HG03135 (cell line): ENCODE data around the gene HSD17B2.
"Not testable (repeated sequence)": the region's sequence is repeated elsewhere in the genome, so short reads cannot be mapped to it uniquely, and the experiment has no call there.

Experiments used
- ATAC-seq: cut with Tn5 transposase; IDR thresholded peaks from one replicate; pipeline ENCODE4 v1.9.1; 2021; ENCODE audit warnings: mild to moderate bottlenecking, moderate library complexity; ENCODE audit not compliant: unreplicated experiment

The HSD17B2 gene

DNA sequence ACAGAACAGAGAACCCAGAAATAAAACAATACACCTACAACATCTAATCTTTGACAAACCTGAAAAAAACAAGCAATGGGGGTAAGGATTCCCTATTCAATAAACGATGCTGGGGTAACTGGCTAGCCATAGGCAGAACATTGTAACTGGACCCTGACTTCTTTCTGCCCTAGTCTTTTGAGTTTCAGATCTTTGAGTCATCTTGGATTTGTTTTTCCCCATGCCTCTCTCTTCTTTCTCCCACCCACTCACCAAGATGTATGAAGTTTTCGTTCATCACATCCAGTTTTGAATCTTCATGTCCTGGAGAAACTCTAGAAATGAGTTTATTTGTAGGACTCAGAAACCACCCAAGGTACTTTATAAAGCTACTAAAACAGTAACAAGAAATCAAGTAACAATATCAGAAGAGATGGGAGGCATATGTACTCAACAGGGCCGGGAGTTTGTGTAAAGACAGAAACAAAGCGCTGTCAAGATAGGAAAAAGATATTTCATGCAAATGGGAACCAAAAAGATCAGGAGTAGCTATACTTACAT, 39.0 kb downstream of the HSD17B2 start:
- ATAC-seq, result no peak

DNA sequence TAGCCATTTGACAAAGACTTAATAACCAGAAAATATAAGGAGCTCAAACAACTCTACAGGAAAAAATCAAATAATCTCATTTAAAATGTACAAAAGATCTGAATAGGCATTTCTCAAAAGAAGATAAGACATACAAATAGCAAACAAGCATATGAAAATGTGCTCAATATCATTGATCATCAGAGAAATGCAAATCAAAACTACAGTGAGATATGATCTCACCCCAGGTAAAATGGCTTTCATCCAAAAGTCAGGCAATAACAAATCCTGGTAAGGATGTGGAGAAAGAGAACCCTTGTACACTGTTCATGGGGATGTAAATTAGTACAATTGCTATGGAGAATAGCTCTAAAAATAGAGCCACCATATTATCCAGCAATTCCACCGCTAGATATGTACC, 43.1 kb downstream of the HSD17B2 start:
- no peak for ATAC-seq

DNA sequence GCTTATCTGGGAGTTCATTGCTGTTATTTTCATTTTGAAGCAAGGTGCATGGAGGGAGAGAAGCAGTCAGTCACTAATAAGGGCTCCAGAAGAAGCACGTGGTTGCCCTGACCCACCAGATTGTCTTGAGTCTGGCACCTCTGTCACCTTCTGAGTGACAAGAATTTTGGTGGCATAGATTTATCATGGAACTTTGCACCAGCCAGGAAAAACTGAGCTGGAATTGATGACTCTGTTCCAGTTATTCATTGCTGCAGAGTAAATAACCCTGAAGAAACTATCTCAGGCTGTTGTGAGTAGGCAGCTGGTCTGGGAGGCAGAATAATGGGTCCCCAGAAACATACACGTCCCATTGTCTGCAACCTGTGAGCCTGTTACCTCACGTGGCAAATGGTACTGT, 44.8 kb downstream of the HSD17B2 start:
- ATAC-seq, result no peak

DNA sequence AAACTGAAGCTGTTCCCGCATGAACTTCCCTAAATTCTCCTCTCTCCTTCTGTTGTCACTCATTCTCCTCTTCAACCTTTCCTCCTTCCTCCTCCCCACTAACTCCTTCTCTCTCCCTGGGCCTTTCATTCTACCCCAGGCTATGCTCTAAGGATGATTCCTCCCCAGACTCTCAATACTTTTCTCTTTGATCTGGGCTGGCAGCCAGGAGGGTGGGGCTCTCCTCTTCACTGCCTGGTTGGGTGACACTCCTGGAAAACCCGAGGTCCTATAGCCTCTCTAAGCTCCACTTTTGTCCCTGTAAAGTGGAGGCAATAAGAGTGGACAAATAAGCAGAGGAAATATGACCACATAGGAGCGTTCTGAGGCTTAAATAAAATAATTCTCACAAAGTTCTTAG, 46.2 kb downstream of the HSD17B2 start:
- no peak for ATAC-seq

DNA sequence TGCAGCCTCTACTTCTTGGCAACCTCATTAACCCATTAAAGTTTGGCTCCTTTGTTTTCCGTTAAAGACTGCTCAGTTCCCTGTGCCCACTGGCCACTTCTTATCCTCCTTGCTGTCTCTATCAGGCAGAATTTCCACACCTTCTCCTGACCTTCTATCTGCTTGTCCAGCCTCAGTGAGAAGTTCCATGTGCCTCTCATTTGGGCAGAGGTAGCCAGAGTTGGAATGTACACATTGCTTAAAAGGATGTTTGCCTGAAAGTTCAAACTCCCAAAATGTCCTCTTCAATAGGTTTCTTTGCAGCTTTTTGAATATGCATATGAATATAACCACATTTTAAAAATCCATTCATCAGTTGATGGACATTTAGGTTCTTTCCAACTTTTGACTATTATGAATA, 47.0 kb downstream of the HSD17B2 start:
- no peak for ATAC-seq

DNA sequence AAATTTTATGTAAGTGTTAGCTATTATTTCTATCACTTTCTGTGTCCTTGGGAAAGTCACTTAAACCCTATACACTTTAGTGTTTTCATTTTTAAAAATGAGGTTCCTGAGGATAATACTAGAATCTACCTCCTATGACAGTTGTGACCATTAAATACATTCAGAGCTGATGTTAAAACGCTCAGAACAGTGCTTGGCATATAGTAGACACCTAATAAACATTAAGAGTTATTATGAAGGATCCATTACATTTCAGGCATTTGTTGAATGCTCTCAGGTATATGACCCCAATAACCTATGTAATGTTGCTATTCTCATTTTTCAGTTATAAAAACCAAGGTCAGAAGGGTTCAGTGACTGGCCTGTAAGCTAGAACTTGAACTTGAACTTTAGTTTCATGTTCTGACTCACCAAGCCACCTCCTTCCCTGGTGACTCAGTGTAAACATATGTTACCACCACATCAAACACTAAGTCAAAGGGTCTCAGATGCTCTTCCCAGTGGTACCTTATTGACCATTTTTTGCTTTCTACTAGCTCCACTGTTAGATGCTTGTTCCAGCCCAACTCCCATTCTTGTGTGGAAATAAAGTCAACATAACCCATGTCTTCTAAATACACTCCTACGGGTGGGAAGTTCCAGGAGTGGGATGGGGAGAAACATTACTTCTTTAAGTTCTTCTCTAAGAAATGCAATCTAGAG, 47.6 kb downstream of the HSD17B2 start:
- ATAC-seq, result no peak

DNA sequence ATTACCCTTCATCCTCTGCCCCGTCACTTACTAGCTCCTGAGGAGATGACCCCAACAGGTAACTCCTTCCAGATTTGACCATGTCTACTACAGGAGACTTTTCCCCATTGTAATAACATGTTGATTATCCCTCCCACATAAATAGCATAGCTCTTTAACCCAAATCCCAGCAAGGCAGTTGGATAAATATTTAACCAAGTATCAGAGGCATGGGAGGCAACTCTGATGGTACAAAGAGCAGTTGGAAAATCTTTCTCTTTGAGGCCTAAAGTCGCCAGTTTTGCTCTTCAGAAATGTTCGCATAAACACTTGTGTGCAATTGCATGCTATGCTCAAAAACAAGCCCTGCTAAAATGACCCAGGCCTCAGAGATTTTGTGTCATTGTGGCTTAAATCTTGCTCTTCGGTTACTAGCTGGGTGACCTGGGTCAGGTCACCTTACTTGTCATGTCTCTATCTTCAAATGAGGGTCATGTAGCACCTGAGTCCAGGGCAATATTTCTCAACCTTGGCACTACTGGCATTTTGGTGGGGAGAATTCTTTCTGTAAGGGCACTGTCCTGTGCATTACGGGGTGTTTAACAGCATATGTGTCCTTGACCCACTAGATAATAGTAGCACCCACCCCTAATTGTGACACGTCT, 48.8 kb downstream of the HSD17B2 start:
- no peak for ATAC-seq

DNA sequence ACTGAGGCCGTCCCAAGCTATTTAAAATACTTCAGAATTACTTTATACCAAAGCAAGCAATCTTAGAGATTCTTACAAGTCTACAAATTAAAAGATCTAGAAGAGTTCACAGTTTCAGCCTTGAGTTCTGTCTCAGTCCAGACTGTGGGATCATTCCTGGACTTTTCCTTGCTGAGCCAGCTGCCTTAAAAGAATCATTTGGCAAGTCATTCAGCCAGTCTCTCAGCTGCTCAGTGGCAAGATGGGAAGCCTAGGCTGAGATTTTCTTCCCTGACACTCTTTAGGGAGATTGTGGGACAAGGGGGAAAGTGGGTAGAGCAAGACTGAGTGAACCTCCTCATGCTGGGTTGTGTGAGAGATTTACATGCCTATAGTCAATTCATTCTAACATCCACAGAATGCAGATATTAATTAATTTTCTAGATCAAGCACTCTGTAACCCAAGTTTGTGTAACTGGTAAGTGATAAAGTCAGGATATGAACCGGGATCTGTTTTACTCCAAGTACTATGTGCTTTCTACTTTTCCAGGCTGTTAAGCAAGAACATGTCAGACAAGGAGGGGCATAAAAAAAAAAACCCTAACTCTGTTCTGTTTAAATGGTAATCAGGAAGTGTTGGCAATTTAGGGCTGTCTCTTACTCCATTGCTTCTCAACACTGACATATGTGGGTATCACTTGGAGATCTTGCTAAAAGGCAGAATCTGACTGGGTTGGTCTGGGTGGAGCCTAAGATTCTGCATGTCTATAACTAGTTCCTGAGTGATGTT, 50.1 kb downstream of the HSD17B2 start:
- ATAC-seq, result no peak

DNA sequence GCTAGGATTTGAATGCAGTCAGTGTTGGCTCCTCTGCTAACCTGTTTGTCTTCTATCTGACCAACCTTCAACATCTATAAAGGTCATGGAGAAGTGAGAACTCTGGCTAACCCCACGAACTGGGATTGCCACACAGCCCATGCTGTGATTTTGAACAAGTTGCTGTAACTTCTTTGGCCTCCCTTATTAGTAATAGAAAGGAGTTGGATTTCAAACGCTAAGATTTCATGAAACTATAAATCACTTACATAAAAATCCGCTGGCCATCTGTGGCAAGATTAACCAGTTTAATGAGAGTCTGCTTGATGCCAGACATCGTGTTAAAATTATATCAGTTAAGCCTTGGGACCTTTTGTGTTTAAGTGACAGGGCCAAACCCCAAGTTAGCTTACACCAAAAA, 53.4 kb downstream of the HSD17B2 start:
- no peak for ATAC-seq

DNA sequence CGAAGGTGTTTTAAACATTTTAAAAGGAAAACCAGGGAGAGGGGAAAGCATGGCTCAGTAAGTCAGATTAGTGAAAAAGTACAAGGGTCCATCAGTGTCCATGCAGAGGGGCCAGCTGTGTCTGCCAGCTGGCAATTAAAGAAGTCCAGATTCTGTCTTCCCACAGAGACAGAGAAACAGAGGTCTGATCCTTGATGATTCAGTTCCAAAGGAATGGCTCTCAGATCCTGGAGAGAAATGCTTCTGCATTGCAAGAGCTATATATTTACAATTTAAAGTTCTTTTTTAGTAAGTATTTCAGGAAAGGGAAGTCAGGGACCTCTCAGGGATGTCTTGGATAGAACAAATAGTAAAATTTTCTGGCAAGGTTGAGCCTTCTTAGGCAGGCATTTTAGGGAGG, 56.2 kb downstream of the HSD17B2 start:
- no peak for ATAC-seq

DNA sequence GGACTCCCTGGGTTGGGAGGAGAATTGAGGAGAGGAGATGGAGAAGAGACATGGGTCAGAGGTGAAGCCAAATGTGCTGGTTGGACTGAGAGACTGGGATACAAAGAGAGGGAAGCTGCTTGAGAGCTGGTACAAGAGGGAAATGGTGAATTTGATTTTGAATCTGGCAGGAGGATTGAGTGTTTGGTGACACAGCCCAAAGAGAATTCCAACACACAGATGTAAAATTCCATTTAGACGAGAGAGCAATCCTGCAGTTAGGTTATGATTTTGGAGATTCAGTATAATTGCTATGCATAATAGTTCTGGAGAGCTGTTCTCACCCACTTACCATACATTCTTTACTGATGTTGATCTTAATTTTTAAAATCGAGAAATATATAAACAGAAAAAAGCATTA, 57.7 kb downstream of the HSD17B2 start:
- no peak for ATAC-seq

DNA sequence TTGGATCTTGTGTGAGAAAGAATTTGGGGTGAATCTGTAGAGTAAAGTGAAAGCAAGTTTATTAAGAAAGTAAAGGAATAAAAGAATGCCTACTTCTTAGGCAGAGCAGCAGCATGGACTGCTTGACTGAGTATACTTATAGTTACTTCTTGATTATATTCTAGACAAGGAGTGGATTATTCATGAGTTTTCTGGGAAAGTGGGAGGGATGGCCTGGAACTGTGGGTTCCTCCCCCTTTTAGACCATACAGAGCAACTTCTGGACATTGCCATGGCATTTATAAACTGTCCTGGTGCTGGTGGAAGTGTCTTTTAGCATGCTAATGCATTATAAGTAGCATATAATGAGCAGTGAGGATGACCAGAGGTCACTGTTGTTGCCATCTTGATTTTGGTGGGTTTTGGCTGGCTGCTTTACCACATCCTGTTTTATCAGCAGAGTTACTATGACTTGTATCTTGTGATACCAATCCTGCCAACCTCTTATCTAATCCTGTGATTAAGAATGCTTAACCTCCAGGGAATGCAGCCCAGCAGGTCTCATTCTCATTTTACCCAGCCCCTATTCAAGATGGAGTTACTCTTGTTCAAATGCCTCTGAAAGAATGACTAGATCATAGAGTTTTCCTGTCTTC, 58.7 kb downstream of the HSD17B2 start:
- no peak for ATAC-seq

DNA sequence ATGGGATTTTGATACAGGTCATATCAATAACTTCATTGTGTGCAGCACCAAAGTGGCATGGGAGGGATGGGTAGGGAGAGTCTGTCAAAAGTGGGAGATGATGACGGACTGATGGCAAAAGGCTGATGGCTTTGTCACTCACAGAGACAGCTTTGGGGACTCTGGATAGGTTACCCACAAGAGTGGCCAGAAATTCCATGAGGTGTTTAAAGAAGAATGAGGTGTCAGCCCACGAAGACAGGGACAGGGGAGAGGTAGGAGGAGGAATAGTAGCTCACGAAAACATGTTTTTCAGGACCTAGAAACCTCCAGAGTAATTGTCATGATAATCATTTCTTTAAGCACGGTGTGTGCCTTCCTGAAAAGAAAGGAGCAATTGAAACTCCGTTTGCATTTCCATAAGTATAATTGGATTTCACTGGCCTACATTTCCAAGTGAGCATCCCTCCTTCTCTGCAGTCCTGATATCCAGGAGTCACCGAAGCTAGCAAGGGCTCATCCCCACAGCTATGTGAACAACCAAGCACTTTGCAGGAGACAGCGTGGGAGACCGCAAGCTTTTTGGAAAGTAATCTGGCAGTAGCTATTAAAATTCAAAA, 60.0 kb downstream of the HSD17B2 start:
- ATAC-seq, result no peak

DNA sequence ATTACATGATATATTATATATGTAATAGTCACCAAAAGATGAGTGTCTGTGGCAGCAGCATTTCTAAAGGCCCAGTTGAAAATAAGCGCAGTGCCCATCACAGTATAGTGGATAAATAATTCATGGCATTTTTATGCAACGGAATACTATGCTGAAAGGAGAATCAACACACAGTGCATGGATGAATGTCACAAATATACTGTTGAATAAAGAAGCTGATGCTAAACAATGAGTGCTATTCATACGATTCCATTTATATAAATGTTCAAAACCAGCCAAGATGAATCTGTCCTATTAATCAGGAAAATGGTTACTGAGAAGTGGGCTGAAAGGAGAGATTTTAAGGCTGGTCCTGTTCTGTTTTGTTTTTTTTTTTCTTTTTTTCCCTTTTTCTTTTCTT, 61.6 kb downstream of the HSD17B2 start:
- no peak for ATAC-seq

DNA sequence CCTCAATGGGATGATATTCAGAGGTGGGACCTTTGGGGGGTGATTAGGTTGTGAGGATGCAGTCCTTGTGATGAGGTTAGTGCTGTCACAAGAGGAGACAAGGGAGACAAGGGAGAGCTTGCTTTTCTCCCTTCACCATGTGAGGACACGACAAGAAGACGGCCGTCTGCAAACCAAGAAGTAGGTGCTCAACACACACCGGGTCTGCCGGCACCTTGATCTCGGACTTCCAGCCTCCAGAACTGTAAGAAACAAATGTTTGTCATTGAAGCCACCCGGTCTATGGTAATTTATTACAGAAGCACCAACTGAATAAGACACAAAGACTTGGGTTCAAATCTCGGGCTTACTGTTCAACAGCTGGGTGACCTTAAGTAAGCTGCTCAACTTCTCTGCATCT, 70.1 kb downstream of the HSD17B2 start:
- no peak for ATAC-seq

DNA sequence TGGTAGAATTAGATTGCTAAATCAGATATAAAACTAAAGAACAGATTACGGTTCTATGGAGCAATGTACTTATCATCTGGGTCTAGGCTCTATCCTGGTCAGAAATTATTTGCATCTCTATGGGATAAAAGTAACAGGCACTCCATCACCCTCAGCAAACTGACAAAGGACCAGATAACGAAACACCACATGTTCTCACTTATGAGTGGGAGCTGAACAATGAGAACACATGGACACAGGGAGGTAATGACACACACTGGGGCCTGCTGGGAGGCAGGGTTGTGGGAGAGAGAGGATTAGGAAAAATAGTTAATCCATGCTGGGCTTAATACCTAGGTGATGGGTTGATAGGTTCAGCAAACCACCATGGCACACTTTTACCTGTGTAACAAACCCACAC, 73.0 kb downstream of the HSD17B2 start:
- ATAC-seq, result no peak

DNA sequence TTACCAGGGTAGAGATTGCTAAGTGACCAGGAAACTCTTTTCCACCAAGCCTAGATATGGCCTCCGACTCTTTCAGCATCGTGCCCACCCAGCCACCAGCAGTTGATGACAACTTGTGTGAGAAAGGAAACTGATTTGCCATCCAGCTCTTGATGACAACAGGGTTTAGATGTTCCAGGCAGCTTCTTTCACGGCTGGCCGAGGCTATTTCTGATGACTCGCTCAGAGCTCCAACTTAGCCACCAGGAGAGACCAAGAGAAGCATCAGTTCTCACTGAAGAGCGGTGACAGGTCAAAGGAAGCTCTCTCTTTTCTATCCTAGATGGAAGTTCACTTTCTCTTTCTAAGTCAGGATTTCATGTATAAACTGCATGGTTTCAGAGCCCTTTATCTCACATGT, 73.7 kb downstream of the HSD17B2 start:
- no peak for ATAC-seq

DNA sequence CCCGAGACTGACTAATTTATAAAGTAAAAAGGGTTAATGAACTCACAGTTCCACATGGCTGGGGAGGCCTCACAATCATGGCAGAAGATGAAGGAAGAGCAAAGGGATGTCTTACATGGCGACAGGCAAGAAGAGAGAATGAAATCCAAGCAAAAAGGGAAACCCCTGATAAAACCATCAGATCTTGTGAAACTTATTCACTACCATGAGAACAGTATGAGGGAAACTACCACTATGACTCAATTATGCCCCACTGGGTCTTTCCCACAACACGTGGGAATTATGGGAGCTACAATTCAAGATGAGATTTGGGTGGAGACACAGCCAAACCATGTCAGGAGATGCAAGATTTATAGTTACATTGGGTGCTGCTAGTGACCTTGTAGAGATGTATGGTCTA, 74.2 kb downstream of the HSD17B2 start:
- ATAC-seq, result not testable (repeated sequence)

DNA sequence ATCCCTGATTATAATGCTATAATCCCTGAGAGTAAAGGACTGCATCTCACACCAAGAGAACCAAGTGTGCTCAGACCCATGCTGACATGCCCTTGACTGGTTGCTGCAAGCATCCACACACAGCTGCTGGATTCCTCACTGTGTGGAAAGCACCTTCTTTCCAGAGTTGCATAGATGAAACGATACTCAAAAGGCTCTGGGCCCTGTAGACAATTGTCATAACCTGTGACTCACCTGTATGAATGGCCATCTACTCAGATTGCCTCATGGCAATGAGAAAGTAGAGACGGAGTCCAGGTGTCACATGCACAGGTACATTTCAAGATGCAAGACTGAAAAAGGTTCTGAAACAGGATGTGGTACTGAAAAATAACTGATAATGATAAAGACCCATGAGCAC, 76.9 kb downstream of the HSD17B2 start:
- no peak for ATAC-seq

DNA sequence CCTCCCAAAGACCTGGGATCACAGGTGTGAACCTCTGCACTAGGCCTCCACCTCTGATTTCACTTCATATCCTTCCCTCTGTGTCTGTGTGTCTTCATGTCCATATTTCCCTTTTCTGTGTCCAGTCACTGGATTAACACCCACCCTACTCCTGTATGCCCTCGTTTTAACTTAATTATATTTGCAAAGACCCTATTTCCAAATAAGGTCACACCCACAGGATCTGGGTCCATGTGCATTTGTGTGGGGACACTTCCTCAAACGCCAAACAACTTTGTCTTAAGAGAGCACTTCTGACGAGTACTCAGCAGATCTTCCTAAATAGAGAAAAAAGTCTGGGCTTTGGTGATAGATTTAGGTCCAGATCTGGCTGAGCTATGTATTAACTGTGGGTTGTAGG, 78.7 kb downstream of the HSD17B2 start:
- ATAC-seq, result no peak

DNA sequence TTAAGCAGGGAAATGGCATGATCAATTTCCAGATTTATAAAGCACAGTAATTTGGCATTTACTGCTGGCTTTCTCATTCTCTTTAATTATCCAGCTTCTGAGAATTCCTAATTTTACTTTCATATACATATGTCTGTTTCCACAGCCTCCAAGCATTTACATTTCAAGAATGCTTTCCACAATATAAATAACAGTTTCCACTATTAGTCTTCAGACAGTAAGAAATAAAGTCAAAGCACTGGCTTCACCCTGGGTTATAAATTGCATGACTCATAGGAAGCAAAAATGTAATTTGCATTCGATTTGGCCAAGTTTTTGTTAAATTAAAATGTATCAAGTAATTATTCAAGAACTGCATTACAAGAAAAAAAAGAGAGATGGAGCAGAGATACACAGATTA, 81.5 kb downstream of the HSD17B2 start:
- no peak for ATAC-seq
